GM19240 (cell line): Measurements from ENCODE around the gene SLC29A1.
A peak's percentile ranks its signal among the peaks of the same experiment; 100 is the strongest.

Source experiments
- DNase-seq: peaks from one replicate; pipeline ENCODE4 v3.0.0; 2011; ENCODE audit warnings: low spot score; ENCODE audit not compliant: insufficient read length

SLC29A1 gene

DNA sequence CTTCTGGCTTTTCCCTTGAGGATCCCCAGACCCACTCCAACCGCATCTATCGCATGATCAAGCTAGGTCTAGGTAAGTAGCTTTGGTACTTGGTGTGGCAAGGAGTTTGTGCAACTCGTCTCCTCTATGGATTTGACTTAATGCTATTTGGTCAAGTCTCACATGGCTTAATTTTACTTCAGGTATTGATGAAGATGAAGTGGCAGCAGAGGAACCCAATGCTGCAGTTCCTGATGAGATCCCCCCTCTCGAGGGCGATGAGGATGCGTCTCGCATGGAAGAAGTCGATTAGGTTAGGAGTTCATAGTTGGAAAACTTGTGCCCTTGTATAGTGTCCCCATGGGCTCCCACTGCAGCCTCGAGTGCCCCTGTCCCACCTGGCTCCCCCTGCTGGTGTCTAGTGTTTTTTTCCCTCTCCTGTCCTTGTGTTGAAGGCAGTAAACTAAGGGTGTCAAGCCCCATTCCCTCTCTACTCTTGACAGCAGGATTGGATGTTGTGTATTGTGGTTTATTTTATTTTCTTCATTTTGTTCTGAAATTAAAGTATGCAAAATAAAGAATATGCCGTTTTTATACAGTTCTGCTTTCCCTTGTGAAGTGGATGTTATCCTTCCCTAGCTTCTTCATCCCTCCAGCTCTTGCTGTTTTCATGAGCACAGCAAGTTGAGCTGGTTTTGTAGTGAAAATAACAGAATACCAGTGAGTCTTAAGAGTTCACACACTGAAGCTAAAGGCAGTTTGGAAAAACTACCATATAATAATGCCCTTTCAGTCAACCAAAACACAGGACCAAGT is 30.1 kb downstream of the SLC29A1 start:
- no peak for DNase-seq

DNA sequence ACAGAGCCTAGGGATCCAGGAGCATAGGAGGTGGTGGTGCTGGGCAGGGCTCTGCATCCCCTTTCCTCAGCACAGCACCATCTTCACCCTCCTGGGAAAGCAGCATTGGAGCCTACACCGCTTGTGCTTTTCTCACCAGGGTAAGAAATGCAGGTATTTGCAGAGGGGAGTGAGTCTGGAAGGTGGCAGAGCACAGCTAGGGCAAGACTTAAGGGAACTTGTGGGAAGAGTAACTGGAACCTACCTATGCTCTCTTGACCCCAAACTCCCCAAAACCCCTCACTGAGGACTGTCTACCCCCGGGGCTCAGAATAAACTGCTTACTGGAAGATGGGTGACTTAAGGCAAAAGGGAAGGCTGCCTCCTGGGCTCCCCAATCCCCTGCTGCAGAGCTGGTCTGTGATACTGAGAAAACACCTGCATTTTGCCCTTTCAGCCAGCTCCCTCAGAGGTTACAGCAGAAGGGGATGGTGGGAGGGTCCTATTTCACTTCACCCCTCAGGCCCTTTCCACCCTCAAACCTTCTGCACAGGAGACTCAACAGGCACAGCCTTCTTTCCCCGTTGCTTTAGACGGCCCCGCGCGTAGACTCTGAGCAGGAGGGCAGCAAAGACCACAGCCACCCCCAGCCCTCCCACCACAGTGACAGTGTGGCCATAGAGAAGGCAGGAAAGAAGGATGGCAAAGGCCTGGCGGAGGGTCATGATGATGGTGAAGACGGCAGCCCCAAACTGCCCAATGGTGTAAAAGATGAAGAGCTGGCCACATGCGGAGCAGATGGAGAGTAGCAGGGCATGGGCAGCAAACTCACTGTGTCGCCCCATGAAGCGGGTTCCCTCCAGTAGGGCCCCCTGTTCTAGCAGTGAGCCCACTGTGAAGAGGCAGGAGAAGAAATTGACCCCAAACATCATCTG is 31.1 kb downstream of the SLC29A1 start:
- DNase-seq: no peak

DNA sequence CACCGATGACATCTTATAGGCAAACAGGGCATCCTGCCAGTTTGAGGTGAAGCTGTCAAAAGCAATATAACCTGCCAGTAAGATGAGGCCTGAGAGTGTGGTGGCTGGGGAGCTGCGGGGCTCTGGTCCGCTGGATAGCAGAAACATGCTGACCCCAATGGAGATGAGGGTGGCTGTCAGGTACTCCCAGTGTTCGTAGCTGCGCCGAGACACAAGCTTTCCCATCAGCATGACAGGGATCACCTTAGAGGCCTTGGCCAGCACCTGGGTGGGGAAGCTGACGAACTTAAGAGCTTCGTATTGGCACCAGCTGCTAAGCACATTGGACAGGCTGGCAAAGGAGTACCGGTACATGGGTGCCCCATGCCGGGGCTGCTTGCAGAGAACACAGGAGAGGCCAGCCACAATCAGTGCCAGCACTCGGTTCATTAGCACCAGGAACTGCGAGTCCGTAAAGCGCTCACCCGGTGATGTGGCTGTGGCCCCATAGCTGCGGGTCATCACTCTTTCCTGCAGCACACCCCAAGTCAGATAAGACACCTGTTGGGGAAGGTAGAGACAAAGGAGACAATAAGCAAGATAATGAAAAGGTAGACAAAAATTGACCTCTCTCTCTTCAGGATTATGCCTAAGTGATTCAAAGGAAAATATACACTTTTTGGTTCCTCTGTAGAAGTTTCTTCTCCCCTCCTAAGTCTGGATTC is 31.9 kb downstream of the SLC29A1 start:
- DNase-seq: no peak

DNA sequence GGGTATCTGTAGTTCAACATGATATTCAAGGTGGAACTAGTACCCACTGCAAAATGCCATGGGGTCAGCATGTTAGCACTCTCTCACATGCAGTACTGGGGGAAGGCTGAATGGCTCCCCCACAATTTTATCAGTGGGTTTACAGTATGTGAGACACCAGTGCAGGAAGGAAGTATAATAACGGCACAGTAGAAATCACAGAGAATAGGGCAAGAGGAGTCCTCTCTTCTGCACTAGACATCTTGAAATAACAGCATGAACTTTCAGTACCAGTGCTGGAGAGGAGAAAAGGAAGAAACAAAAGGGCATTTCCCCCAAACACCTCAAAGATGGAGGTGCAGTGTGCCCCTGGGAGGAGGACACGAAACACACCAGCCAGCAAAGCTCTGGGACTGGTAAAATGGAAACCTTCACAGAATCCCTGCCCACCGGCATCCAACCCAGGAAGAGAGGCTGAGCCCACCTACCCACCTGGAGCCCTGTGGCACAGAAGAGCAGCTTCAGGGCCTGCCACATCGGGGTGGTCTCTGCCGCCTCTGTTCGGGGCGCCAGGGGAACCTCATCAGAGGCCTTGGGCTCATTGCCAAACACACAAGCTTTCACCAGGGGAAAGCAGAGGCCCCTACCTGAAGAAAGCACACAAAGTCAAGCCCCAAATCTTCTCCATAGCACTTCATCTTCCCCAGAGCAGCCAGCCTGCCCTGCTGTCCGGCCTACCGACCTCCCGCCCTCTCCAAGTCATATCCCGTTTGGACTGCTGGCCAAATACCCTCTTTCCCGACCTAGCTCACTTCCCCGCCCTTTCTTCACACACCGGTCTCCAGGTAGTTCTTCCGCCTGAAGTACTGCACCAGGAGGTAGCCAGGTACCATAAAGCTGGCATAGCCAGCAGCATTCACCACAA is 32.7 kb downstream of the SLC29A1 start:
- no peak for DNase-seq

DNA sequence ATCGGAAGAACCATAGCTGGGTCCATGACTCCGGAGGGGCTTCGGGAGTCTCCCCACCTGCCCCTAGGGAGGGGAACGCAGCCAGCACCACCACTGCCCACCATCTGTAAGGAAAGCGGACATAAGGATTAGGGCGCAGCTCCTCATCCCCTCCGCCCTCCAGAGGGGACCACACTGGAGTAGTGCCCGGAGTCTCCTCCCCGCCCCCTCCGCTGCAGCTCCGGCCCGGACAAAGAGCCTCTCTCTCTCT is 33.3 kb downstream of the SLC29A1 start:
- DNase-seq: no peak

DNA sequence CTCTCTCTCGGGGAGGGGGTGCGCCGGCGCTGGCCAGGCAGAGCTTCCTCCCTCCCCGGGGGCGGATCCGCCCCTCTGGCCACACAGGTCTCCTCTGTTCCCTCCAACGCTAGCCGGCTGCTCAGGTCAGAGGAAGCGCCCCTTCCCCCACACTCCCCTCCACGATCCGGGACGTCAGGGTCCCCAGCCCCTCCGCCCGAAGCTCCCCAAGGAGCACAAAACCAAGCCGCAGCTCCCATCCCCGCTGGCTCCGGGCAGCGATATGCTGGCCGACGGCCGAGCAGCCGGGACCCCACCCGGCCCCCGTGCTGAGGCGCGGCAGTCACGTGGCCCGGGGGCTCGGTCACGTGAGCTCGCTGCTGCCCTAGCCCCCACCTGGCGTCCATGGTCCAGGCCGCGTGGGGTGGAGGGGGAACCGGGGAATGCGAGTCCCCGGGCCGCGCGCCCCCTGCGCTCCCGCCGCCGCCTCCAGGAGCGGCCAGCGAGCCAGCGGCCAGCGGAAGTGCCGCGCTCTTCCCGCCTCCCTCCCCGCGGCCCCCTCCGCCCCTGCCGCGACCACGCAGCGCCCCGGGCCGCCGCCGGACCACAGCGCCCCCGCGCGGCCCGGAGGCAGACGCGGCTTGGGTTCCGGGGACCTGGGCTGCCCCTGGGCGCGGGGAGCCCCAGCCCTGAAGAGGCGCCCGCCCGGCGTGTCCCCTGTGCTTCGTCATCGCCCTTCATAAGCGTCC is 33.8 kb downstream of the SLC29A1 start, which contains the start of gene SLC35B2:
SLC35B2 (minus strand) TSS at position 504 of the 728 bp plus-strand sequence; CDS start at position 386, 118 bp downstream.
- no peak for DNase-seq

DNA sequence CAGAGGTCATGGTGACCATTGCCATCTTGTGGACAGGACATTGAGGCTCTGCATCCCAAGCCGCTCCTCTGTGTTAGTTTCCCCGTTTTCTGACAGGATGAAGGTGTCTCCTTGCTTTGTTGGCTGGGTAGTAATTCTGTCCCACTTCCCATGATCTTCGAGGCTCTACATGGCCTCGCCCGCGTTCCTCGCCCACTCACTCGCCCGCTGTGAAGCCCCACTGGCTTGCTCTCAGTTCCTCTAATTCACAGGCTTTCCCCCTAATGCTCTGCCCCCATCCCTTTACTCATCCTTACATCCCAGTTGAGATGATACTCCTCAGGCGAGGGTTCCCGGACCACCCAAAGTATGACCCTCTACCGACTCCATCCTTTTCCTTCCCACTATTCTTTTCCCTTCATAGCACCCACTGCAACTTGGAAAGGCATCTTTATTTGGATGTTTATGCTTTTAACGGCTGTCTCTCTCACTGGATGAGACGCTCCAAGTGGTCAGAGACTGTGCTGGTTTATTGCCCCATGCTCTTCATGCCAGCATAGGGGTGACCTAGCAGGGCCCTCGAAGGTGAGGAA is 34.4 kb downstream of the SLC29A1 start:
- DNase-seq: no peak

DNA sequence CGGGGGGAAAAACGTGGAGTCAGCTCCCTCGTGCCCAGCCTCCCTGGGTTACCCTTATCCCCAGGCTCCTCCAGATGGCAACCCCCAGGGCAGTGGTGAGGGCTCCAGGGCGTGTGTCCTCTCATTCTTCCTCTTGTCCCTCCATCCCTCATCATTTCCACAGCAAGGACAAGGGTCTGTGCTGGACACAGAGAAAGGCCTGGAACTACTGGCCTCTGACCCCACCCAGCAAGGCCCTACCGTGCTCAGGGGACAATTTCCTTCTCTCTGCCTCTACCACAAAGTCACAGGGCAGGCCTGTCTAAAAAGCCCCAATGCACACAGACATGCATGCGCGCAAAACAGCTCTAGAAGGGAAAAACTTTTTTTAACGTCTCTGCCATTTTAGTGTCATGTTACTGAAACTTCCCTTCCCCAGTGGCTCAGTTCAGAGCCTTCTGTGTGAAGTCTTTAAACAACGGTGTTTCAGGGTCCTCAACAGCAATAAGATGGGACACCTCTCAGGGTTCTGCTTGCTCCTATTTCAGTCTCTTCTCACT is 35.0 kb downstream of the SLC29A1 start:
- no peak for DNase-seq

DNA sequence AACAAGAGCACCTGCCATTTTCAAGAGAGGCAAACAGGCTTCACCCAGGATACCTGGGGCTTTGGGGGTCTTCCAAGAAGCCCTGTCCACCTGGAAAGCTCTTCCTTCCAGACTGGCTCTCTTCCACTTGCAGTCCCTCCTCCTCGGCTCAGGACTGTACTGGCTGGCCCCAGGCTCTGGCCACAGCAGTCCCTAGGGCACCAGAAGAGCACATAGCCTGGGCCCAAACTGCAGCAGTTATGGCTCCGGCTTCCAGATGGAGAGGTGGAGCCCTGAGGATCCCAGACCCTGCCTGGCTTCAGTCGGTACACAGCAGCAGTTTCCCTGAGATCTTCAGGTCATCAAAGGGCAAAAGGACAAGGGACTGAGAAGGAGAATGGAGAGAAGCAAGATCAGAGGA is 35.5 kb downstream of the SLC29A1 start:
- DNase-seq: no peak

DNA sequence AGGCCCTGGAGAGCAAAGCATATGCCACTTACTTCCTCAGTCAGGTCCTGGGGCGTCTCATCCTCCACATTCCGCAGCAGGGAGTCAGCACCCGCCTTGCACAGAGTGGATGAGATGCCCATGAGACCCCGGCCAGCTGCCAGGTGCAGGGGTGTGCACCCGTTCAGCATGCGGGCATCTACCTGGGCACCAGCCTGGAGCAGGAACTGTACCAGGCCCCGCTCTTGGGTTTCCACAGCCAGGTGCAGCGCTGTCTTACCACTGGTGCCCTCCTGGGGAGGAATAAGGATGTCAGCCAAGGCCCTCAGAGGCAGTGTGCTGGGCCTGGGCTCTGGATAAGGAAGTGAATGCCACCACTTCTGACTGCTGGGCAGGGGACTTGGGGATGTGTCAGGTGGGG is 36.6 kb downstream of the SLC29A1 start:
- DNase-seq: no peak

DNA sequence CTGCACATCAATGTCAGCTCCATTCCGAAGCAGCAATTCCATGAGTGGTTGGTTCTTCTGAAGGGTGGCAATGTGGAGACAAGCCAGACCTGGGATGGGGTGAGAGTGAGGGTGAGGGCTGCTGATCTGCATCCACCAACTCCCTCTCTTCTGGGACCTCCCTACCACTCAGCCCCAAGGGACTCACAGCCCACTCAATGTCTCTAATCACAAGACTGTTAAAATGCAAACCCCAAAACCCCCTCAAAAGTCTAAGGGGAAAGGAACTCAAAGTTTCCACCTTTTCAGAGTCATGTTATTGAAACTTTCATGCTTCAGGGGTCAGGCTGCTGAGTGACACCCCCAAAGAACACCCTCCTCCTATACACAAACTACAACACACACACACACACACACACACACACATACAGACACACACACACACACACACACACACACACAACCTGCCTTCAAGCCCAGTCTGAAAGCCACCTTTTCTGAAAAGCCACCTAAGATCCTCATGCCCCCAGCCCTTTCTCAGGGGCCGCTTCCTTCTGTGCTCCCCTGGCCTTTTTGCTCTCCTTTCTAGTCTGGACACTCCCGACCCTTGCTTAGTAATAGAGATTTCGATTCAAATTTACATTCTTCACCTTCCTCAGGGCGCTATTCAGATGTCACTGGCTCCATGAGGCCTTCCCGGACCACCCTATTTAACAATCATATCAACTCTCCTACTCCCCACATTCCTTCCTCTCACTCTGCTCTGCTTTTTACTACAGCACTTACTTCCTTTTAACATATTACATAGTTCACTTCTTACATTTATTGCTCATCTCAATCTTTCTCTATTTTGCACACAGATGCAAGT is 37.3 kb downstream of the SLC29A1 start:
- DNase-seq: no peak

DNA sequence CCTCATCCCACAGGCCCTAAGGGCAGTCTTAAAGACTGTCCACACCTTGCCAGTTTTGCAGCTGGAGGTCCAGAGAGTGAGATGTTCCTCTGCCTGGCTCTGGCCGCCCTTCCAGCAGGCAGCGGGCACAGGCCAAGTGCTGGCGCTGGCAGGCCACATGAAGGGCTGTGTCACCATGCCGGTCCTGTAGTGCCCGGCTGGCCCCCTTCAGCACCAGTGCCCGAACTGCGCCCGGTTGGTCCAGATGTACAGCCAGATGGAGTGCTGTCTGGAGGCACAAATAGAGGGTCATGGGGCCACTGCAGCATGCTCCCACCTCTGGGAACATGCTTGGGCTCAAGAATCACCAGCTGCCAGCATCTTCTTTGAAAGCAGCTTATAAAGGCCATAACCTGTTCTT is 38.2 kb downstream of the SLC29A1 start:
- no peak for DNase-seq

DNA sequence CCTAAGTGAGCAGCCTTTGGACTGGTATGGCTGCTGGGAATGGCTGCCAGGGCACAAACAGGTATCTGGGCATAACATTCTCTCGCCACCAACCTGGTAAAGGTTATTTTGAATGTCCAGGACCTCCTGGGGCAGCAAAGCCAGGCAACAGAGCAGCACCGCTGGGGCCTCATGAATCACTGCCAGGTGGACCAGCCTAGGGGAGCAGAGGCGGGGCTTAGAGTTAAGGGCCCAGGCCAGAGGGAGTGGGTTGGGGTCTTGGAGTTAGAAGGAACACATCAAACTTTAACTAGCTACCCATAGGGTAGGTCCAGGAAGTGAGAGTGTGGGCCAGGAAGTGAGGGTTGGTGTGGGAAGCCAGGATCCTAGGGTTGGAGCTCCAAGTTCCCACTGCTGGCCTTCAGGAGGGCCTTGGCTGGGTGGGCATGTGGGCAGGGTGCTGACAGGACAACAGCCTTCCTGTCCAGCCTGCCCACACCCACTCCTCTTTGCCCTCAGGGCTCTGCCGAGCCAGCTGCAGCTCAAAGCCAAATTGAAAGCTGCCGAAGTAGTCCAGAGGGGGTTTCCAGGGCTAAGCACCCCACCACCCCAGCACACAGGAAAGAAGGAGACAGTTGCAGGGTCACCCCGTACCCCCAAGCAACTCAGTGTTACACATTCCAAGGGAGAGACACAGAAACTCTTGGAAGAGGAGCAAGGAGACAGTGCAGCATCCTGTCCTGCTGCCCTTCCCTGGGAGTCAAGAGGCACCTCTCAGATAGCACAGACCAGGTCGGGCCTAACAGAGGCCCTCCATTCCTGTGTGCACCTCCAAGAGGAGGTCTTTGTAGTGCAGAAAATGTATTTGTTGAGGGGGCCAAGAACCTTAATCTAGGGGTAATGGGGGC is 39.3 kb downstream of the SLC29A1 start:
- no peak for DNase-seq

DNA sequence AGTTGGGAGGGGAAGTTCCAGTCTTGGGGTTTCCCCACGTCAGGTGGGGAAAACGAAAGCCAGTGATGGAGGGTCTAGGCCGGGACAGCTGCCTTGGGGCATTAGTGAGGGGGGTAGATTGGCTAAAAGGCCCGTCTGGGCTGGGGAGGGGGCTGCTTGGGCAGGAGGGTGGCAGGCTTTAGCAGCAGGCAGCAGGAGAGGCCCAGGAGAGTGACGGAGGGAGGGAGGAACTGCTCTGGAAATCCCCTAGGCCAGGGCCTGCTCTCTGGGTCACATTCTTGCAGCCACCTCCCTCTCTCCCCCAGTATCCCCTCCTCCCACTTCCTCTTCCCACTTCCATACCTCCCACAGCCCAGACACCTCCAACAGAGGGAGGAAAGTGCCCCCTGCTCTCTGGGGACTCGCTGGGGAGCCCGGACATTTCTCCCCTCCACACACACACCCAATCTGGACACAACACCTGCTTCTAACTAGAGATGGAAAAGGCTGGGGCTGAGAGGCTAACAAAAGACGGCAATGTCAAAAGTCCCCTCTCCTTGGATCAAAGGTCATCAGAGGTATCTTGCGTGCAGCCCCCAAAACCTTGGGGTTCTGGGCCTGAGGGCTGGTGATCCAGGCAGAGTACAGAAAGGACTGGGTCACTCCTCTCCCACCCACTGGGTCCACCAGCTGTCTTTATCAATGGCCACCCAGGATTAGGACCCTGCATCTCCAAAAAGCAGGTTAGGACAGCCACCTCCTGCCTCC is 40.1 kb downstream of the SLC29A1 start:
- no peak for DNase-seq

DNA sequence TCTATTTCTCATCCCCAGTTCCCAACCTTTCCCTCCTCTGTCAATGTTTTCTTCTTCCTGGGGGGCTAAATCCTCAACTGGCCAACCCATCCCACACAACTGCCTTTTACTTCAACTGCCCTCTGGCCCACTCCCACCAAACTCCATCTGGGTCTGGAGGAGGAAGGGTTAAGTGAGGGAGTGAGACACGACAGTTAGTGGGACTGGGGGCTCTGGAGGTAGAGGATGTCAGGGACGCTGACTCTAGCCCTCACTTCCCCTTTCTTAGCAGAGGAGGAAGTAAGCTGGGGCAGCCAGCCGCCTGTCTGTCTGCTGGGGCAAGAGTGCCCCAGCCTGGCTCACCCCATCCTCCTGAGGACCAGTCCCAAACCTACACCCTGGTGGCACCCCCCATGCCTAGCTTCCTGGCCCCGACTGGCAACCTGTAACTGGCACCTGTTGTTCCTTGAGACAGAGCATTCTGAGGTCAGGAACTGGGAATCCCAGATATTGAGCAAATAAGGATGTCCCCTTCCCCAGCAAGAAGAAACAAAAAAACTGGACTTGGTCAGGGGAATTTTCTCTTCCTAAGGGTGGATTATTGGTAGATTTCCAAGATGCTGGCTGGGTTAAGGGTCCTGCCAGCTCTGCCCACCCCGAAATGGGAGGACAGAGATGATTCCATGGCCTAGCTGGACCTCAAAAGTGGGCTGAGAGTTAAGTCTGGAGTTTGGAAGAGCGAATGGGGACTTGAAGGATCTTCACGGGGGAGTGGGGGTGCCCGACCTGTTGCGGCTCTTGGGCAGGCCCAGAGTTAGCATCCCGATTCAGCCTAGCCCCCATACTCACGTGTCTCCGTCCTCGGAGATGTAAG is 41.0 kb downstream of the SLC29A1 start:
- DNase-seq: peak; percentile 75
